Germinal center (tissue), 1 donor: ENCODE data around the gene NELL1.
"Not testable (repeated sequence)": the region's sequence is repeated elsewhere in the genome, so short reads cannot be mapped to it uniquely, and the experiment has no call there.

Source experiments
- DNase-seq: peaks from one replicate; pipeline ENCODE4 v3.0.0; 2012; ENCODE audit warnings: mixed read lengths, low spot score

Gene NELL1

DNA sequence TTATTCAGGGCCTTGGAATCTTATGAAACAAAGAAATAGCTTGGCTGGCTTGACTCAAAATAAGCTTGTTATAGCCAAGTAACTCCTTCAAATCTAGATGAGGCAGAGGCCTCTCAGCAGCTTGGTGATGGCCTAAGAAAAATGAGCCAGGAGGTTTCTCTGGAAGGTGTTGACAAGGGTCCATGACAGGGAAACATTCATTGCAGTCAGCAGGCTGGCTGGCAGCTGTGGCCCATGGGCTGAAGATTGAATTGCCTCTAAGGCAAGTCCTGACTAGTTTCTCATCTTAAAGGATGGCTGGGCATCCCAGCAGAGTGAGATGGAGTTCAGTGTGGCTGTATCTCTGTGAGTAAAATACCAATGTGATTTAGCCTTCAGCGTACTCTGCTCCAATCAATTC lies 441.0 kb downstream of the NELL1 start:
- no peak for DNase-seq

DNA sequence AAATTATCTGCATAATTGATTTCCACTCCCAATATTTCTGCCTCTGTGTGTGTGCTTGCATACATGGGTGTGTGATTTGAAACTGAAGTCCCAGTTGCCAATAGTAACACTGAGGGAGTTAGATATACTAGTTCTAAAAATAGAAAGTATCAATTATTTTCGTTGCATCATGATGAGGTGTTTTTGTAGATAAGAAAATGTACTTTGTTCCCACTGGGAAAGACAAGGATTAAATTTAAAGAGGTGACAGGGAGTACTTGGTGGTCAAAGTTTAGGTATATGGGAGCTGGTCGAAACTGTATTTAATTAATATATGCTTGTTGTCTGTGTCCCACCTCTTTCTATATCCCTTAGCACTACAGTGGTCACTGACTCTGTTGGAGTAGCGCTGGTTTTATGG lies 444.5 kb downstream of the NELL1 start:
- no peak for DNase-seq

DNA sequence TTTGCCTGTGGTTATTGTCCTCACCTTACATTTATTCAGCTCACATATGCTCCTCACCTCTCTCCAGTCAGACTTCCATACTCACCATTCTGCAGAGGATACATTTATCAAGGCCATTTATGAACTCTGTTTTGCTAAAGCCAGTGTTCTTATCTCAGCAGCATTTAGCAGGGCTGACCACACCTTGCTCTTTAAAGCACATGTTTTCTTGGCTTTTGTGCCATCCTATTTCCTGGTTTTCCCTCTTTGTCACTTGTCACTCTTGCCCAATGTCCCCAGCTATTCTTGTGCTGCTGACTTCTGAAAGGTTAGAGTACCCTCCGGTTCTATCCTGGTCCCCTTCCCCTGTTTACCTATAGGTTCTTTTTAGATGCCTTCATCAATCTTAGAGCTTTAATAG lies 446.6 kb downstream of the NELL1 start:
- DNase-seq: no peak

DNA sequence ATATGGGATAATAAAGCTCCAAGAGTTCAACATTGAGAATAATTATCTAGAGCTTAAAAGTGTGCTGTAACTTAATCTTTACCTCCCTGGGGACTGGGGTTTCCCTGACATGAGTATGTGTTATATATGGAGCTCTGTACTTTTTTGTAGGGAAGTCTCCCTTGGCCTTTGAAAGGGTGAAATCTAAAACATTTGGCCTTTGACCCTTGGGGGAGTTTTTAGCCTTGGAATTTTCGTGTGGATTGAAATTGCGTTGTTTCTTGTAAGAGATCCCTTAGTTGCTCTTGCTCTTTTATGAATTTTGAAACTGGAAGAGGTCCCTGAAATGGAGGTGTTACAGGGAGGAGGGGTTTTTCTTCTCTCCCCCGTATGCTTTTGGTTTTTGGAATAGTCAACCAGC lies 450.0 kb downstream of the NELL1 start:
- DNase-seq: no peak

DNA sequence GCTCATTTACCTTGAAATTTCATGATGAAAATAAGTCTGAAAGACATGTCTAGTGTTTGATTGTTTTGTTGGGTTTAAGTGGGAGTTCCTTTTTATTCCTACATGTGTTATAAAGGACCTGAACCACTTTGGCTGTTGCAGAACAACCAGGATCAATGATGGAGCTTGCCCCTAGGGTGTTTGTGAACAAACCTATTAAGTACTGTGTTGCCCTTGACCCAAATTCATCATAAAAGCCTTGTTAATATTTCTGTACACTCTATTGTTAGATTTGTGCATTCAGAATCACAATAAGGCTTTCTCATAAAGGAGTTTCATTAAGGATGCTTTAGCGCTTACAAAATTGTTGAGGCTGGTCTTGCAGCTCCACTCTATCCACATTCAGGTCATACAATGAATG lies 452.6 kb downstream of the NELL1 start:
- no peak for DNase-seq

DNA sequence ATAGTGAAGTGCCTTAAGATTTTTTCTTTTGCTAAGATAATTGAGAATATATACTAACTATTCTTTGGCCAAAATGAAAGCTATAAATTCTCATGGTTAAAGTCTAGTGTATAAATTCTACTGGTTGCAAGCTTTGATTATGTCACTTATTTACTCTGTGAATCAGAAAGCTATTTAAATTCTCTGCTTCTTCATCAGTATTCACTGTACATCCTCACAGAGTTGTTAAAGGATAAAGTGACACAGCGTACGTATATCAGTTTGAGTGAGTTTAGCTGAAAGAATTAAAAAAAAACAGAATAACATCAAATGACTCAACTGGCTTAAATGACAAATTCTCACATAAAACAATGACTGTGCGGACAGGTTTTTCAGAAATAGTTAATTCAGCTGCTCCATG lies 453.1 kb downstream of the NELL1 start:
- DNase-seq: no peak

DNA sequence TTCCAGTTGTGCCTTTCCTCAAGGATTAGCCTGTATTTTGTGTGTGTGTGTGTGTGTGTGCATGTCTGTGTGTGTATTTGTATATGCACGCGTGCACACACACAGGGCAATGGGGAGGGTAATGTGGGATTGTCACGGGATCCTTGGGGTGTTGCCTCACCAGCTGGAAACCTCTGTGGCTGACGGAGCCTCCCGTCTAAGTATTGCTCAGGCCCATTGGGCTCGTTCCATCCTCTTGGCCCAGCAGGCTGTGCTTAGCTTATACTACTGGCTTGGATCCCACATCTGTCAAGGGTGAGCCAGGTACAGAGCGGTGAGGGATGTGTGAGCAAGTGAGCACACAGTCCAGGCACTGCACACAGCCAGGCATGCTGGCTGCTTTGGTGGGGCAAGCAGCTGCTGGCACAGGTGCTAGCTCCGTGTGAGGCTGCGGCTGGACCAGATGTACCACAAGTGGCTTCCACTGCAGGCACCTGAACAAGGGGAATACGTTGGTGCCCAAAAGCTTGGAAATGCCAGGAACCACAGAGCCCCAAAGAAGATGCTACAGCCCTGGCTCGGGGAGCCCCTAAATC lies 462.8 kb downstream of the NELL1 start:
- DNase-seq: no peak

DNA sequence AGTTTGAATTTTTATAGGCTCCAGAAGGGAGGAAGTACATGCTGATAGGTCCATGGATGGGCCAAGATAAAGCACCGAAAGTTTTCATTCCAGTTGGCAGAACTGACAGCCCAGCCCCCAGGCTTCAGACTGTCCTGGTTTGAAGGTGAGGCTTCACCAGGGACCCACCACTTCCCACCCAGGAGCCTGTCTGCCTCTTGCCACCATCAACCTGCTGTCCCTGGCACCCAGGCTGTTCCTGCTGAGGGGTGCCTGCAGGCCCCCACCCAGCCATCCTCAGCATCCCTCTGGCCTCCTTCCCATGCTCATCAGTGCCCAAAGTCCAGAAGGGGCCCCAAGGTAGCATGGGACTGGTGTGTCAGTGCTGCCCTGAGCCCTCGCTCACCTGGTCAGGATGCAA lies 463.9 kb downstream of the NELL1 start:
- no peak for DNase-seq

DNA sequence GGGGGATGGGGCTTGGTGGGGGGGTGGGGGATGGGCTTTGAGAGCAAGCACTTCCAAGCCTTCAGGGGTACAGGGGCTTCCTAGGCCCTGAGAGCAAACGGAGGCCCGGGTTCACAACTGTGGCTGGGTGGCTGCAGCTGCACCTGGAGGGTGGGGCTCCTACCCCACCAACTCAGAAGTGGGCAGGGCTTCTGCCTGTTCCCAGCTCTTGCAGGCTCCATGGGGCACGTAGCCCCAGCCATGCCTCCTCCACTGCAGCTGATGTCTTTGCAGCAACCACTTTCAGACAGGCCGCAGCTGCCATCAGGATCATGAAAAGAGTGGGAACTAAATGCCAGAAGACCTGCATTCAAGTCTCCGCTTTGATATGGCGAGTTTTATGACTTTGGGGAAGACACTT lies 464.3 kb downstream of the NELL1 start:
- DNase-seq: no peak

DNA sequence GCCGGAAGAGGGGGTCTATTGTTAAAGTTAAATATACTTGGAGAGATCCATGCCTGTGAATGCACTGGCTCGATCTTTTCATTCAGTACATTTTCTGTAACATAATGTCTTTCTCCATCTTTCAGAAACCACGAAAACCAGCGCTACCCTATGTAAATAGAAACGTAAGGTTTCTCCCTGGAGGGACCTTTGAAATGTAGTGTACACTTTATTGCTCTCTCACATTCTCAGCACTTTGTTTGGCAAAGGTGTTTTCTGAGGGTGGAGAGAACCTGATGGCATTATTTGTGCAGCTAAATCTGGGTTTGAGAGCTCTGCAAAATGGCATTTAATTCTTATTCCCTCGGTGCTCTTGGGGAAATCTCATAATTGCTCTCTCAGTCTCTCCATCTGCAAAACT lies 468.4 kb downstream of the NELL1 start:
- DNase-seq: no peak

DNA sequence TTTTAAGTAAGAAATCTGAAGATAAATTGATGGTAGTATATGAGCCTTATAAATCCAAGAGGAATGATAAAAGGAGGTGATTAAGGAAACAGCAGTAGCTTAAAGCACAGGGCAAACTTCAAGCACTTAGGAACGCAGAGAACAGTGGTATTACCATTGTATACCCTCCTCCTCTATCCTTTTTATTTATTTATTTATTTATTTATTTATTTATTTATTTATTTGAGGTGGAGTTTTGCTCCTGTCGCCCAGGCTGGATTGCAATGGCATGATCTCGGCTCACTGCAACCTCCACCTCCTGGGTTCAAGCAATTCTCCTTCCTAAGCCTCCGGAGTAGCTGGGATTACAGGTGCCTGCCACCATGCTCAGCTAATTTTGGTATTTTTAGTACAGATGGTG lies 472.2 kb downstream of the NELL1 start:
- not testable (repeated sequence) for DNase-seq

DNA sequence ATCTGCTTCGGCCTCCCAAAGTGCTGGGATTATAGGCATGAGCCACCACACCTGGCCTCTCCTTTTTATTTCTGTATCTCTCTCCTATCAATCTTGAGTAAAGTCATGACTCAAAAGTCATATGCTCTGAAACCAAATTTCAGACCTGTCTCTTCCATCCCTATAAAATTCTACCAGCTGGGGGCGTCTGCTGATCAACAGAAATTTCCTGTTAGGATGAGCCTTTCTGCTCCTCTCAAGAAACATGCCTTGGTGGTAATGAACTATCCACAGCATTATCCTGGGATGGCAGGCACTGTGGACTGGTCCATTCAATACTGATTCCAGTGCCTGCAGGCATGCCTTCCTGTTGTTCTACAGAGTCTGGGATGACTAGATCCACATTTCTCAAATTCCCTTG lies 472.6 kb downstream of the NELL1 start:
- no peak for DNase-seq

DNA sequence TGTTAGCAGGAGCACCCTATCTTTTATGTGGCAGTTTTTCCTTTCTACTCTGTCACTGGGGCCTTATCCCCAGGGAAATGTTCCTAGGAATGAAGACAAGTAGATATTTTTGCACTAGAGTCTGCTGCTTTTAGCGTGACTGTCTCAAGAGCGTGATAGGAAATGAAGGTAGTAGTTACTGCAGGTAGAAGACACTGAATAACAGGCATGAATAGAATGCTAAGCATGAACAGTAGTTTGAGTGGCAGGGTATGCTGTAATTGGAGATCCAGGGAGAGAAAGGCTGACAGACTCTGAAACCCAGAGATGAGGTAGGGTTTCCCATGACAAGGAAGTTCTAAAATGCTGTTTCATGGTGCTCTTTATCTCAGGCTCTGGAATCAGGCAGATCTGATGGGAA lies 475.1 kb downstream of the NELL1 start:
- DNase-seq: no peak

DNA sequence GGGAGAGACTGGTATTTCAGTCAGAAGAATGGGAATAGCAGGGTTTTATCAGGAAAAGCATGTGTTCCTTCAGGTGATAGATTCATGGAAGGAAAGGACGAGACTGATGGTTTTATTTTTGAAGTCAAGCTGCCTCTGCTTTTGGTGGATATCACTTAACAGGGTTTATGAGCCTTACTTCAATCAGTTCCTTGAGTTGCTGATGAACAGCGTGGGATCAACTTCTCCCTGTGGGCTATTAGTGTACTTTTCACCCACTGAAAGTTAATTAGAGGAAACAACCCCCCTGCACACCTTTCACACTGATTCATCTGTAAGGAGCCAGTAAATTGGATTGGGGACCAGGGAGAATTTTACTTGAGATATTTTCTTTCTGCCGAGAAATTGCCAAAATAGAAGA lies 479.0 kb downstream of the NELL1 start:
- no peak for DNase-seq

DNA sequence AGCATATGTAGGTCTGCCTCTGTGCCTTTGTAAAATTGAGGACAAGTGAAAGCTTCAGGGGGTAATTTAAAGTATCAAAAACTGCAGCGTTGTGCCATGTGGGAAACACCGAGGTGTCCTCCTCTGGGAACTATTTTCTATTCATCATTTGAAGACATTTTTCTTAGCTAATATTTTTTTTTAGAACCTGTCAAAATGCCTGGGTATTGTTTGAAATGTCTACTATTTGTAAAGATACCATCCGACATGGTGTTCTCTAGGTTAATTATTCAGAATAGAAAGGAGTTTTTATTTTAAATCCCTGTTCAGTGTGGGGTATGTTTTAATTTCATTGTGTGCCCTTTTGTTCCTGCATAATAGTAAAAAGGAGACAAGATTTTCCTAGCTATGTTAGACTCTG lies 490.8 kb downstream of the NELL1 start:
- no peak for DNase-seq

DNA sequence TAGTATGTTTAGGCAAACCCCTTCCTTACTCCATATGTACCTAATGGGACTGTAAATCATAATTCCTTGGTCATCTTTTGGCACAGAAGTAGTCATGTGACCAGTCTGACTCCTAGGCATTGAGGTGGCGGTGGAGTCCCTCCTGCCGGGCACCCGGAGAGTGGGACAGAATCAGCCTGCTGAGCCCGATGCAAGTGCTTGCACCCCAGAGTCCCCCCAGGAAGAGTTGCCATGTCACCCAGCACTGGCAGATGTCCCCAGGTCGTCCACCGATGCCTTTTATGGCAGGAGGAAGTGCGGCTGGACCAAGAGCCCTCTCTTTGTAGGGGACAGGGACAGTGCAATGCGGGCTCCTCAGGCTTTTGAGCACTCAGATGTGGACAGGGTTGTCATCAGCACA lies 500.3 kb downstream of the NELL1 start:
- no peak for DNase-seq

DNA sequence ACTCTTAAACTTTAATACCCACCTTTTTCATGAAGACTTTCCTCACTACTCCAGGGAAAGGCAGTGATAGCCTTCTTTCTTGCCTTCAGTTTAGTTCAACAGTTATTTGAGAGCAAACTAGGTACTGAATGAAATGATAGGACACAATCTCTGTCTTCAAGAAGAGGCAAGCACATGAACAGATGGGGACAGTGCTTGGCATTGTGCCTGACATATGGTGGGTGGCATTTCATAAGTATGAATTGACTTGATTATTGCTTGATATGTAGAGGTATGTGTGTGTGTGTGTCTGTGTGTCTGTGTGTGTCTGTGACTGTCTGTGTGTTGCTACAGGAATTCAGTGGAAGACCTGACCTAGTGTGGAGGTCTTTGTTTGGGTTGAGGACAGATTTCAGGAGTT lies 504.1 kb downstream of the NELL1 start:
- DNase-seq: no peak

DNA sequence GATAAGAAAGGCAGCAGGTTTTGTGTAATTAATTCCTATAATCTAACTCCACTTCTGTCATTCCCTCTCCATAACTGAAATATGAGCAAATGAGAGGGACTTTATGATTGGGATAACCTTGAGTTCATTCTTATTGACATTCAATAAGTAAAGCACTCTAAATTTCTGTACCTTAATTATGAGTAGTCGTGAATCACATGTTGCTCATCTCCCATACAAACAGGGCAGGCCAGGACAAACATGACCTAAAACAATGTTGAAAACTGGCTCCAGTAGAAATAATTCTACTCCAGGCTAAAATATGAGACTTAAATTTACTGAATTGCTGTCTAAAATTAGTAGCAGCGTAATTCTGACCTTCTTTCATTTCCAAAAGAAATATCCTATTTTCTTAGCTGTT lies 505.4 kb downstream of the NELL1 start:
- DNase-seq: no peak

DNA sequence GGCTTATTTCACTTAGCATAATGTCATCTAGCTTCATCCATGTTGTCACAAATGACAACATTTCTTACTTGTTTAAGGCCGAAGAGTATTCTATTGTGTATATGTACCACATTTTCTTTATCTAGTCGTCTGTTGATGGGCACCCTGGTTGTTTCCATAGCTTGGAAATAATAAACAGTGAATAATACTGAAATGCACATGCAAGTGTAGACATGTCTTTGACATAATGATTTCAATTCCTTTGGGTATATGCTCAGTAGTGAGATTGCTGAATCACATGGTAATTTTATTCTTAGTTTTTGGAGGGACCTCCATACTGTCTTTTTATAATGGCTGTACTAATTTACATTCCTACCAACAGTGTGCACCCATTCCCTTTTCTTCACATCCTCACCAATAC lies 508.0 kb downstream of the NELL1 start:
- no peak for DNase-seq

DNA sequence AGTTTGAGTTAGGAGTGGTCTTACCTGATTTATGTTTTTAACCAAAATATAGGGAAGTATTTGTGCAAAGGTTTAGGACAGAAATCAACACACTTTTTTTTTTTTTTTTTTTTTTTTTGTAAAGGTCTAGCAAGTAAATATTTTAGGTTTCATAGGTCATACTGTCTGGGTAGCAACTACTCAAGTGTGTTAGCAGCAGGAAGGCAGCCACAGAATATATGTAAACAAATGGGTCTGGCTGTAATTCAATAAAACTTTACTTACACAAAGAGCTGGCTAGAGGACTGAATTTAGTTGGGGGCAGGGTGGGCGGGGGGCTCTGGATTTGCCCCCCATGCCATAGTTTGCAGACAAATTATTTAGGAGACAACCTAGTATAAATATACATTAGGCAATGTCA lies 510.4 kb downstream of the NELL1 start:
- DNase-seq: no peak

DNA sequence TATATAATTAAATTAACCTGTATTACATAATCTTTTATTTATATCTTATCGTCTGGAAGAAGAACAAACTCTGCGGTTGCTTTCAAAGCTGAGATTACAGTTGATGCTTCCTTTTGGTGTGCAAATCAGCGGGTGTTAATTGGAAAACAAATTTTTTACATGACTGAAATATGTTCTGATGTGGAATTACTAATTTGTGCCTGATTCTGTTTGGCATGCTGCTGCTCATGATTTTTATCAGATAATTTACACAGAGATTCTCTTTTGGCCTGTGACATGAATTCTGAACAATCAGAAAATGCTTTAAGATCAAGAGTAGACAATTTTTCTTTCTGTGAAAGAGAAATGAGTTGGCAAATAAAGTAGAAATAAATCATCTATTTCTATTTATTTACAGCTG lies 510.8 kb downstream of the NELL1 start:
- no peak for DNase-seq

DNA sequence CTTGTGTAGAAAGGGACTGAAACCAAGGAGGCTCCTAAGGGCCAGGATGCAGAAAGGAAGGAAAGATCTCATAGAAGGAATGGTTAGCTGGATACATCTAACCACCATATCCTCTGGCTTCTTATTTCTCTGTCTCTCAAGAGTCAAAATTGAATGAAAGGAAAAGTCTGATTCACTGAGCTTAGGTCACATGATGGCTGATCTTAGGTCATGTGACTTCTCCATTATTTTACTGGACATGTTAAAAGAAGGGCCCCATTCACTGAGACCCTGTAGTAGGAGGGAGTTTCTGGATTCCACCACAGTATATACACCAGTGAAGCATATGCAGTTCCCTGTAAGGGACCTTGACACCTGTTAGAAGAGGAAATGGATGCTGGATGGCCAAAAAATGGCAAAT lies 516.6 kb downstream of the NELL1 start:
- no peak for DNase-seq

DNA sequence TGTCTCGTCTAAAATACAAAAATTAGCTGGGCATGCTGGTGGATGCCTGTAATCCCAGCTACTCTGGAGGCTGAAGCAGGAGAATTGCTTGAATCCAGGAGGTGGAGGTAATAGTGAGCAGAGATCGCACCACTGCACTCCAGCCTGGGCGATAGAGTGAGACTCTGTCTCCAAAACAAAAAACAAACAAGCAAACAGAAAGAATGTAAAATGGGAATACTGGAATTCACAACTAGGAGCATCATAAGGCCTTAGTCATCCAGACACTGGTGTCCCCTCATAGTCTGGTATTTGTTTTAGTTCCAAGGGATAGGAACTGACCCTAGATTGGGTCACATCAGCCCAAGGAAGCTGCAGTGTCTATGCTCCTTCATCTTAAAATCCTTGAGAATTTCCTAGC lies 520.8 kb downstream of the NELL1 start:
- DNase-seq: no peak

DNA sequence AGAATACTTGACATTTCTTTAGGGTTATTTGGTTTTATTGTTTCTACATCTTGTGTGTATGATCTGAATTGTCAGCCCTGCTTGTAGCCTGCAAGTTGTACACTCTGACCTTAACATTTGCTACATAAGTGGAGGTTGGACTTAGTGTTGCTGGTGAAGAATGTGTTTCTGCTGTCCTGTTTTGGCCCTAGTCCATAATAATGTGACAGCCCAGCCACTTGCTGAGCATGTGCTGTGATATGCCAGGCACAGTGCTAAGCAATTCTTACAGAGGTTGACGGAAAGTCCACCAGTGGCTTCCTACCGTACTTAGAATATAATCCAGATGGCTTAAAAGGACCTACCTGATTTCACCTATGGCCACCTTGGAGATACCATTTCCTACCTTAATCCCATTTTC lies 526.6 kb downstream of the NELL1 start:
- DNase-seq: no peak

DNA sequence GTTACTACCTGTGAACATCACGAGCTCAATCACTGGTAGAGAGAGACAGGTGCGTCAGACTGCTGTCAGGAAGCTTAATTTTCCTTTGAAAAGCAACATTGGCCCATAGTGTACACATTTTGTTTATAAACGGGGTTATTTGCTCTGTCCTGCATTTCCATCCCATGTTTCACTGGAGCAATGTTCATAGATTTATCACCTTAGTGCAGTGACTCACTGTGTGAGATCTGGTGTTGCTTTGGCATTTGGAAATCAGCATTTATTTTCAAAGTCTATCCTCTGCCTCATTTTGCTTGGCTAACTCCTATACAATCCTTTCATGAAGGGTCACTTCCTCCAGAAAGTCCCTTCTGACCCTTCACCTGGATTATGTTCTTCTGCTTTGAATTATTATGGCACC lies 529.1 kb downstream of the NELL1 start:
- DNase-seq: no peak
